Measurements from ENCODE around the gene DPH5. TPM values are rescaled to one million over a fixed set of nuclear protein-coding genes. Genes with fewer than 3 reads are reported as not detected.
"Not testable (repeated sequence)": the region's sequence is repeated elsewhere in the genome, so short reads cannot be mapped to it uniquely, and the experiment has no call there.

Gene DPH5
- total RNA-seq, 1 donor from 2014 or later: 26.0 TPM

DNA sequence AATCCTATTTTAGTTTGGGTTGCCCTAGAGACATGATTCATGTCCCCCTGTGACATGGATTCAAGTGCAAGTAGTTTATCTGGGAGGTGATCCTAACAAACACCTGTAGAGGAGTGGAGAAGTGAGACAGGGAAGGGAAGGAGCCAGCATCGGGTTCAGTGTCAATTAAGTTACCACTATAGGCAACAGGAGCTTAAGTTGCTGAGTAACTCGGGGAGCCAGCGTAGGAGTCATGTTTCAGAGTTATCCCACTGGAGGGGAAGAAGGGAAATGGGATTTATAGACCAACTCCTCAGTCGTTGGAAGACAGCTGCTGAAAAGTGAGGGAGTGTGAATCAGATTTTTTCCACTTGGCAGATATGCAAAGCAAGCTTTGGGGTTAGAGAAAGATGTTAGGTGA lies 74.8 kb downstream of the DPH5 start:
- intact Hi-C loops (cut with DNase I): no loop called here
- ATAC-seq (no peak), DNase-seq (ENCODE audit: low spot score) (no peak)

DNA sequence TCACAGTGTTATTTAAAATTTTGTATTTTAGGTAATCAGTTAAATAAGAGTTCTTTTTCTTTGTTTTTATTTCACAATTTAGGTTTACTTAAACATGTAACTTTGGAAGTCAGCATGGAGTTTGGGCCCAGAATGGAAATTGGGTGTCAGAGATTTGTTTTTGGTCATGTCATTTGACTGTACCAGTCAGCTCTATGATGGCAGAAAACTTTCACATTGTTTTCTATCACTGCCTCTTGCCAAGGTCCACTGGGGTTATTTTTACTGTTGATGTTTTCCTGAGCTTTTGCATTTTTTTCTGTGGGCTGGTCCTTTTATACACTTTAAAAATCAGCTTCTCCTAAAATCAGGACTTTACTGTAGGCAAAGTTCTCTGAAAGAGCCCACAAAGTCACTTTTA lies 75.2 kb downstream of the DPH5 start:
- DNase-seq (ENCODE audit: low spot score) (no peak), ATAC-seq (no peak)
- intact Hi-C loops (cut with DNase I): no loop called here

DNA sequence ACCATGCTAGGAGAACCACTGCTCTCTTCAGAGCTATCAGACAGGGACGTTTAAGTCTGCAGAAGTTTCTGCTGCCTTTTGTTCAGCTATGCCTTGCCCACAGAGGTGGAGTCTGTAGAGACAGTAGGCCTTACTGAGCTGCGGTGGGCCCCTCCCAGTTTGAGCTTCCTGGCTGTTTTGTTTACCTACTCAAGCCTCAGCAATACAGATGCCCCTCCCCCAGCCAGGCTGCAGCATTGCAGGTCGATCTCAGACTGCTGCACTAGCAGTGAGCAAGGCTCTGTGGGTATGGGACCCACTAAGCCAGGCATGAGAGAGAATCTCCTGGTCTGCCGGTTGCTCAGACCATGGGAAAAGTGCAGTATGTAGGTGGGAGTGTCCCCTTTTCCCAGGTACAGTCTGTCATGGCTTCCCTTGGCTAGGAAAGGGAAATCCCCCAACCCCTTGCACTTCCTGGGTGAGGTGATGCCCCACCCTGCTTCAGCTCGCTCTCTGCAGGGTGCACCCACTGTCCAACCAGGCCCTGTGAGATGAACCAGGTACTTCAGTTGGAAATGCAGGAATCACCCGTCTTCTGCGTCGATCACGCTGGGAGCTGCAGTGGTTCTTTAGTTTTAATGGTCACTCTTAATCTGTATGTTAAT lies 75.9 kb downstream of the DPH5 start:
- peak; percentile 30 for ATAC-seq
- DNase-seq (ENCODE audit: low spot score); intact Hi-C loops (cut with DNase I): not testable (repeated sequence)

GRCh38 chr1:100948721-100949405 lies 76.7 kb downstream of the DPH5 start:
- DNase-seq (ENCODE audit: low spot score); intact Hi-C loops (cut with DNase I); ATAC-seq: not testable (repeated sequence)

DNA sequence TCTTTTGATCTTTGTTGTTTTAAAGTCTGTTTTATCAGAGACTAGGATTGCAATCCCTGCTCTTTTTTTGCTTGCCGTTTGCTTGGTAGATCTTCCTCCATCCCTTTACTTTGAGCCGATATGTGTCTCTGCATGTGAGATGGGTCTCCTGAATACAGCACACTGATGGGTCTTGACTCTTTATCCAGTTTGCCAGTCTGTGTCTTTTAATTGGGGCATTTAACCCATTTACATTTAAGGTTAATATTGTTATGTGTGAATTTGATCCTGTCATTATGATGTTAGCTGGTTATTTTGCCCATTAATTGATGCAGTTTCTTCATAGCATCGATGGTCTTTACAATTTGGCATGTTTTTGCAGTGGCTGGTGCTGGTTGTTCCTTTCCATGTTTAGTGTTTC lies 77.8 kb downstream of the DPH5 start:
- ATAC-seq; intact Hi-C loops (cut with DNase I); DNase-seq (ENCODE audit: low spot score): not testable (repeated sequence)

GRCh38 chr1:100946064-100946463 lies 79.5 kb downstream of the DPH5 start:
- DNase-seq (ENCODE audit: low spot score); intact Hi-C loops (cut with DNase I); ATAC-seq: not testable (repeated sequence)

- no peak for DNase-seq (ENCODE audit: low spot score)
- intact Hi-C loops (cut with DNase I): no loop called here
- ATAC-seq: no peak
Observed at GRCh38 chr1:100943533-100943932, 82.1 kb downstream of the DPH5 start.

DNA sequence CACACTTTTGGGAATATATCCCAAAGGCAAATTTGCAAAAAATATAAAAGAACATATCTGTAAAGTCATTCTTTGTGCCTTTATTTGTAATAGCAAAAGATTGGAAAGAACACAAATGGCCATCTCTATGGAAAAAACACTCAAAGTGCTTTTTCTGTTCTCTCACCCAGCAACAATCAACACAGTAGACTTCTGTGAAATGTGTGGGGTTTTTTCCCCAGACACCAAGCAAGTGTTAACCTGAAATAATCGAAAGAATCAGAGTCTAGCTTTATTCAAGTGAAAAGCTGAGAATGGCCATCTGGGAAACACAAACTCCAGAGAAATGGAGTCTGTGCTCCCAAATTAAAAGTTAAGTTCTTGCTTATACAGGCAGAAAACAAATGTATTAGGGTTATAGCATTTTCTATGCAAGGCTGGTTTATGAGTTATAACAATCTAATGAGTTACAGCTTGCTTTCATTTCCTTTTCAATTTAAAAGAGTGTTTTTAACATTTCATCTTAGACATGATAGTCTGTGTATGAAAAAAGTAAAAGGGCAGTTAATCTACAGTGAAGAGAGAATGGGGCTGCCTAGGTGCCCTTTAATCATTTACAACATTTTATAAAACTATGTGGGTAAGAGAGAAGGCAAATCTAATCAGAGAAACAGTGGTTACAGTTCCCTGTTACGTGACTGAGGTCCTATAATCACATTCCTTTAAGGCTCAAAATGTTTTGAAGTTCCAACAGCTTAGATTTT lies 83.1 kb downstream of the DPH5 start:
- no peak for DNase-seq (ENCODE audit: low spot score)
- intact Hi-C loops (cut with DNase I): no loop called here
- no peak for ATAC-seq

DNA sequence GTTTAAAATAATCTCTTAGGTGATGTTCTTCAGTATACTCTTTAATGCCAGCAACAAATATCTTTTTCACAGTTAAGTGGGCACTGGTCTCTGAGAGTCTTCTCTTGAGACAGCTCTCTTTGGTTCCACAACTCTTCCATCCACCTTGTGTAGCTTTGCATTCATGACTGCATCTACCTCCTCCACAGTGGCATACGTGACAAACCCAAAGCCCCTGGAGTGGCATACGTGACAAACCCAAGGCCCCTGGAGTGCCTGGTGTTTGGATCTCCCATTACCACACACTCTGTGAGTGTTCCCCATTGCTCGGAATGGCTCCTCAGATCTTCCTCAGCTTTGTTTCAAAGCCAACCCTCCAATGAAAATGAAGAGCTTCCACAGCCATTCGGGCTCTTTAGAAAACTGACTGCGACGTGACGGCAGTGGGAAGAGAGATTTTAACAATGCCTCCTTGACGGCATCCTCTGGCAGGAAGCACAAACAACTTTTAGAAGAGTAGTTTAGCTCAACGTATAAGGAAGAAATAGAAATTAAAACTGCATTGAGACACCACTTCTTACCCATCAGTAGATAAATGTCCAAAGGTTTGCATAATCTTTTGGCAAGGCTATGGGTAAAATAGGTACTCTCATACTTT lies 83.9 kb downstream of the DPH5 start:
- no peak for DNase-seq (ENCODE audit: low spot score)
- intact Hi-C loops (cut with DNase I): no loop called here
- no peak for ATAC-seq

GRCh38 chr1:100941098-100941527 lies 84.5 kb downstream of the DPH5 start:
- ATAC-seq (no peak), DNase-seq (ENCODE audit: low spot score) (no peak)
- intact Hi-C loops (cut with DNase I): no loop called here

Other genes with a start within 250 kb of the DPH5 start
- 16.7 TPM for gene EXTL2, start 130.9 kb downstream of the DPH5 start, total RNA-seq
- 25.9 TPM for gene SLC30A7, start 129.7 kb downstream of the DPH5 start, total RNA-seq
- gene S1PR1, start 211.2 kb upstream of the DPH5 start, total RNA-seq: 64.7 TPM

All from sciatic nerve (tissue), 2 donors.